Astrocyte of the hippocampus (primary cell): Measurements from ENCODE around the gene LSMEM2.

Experiments
- DNase-seq: peaks from one replicate; pipeline ENCODE4 v3.0.0; 2011; ENCODE audit warnings: low read depth, low spot score

LSMEM2 gene

DNA sequence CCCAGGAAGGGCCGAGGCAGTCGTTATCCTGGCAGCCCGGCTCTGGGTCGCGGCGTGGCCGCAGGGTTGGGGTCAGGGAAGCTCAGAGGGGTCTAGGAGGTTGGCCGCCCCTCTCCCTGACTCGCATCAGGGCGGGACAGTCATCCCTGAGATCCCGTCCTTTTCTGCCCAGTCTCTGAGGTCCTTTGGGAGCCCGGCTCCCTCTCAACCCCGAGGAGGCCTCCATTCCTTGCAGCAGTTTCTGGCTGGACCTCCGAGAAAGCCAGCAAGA is 43.2 kb downstream of the LSMEM2 start:
- DNase-seq = no peak

DNA sequence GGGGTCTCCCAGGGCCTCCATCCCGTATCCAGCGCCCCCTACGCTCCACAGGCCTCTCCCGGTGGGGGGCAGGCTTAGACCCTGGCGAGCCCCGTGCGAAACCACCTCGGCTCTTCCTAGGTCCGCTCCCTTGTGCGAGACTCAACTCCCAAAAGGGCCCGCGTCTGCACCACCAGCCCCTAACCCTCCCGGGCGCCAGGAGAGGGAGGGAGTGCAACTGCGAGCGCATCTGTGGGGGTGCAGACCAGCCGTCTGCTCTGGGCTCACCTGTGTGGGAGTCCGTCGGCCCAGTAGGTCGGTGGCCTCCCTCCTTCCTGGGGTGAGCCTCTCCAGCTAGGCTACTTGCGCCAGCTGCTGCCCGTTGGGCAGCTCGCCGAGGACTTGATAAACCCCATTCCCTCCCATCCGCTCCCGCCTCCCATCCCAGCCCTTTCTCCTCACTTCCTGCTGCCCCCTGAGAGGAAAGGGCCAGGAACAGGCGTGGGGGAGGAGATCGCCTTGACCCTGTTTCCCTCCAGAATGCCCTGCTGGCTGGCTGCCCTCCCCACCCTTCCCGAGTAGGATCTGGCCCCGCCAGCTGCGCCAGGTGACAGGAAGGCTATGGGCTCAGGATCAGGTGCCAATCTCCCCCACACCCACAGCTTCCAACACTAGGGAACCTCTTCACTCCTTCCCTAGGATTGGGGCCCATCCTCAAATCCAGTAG is 43.7 kb downstream of the LSMEM2 start, which contains the start of gene HYAL2:
HYAL2 (minus strand) TSS at position 360 of the 706 bp plus-strand sequence. CDS start 2,256 bp downstream, outside the sequence.
- no peak for DNase-seq

DNA sequence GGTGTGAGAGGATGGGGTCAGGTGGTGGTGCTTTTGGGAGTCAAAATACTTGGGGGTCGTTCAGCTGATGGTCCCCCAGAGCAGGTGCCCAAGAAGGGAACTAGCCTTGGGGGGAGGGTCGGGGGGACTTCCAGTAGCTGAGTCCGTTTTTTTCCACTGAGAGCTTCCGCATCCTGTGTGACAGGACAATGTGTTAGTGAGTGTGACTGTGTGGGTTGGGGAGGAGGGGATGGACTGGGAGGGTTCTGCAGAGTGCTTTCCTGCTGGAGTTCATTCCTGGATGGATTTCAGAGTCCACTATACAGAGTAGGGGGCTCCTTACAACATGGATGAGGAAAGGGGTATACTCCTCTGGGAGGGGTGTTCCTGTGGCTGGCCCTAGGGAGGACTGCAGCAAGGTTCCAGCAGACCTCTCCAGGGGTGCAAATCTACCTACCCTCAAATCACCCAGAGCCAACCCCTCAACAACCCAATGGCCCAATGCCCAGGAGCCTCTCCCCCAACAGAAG is 44.3 kb downstream of the LSMEM2 start:
- no peak for DNase-seq

DNA sequence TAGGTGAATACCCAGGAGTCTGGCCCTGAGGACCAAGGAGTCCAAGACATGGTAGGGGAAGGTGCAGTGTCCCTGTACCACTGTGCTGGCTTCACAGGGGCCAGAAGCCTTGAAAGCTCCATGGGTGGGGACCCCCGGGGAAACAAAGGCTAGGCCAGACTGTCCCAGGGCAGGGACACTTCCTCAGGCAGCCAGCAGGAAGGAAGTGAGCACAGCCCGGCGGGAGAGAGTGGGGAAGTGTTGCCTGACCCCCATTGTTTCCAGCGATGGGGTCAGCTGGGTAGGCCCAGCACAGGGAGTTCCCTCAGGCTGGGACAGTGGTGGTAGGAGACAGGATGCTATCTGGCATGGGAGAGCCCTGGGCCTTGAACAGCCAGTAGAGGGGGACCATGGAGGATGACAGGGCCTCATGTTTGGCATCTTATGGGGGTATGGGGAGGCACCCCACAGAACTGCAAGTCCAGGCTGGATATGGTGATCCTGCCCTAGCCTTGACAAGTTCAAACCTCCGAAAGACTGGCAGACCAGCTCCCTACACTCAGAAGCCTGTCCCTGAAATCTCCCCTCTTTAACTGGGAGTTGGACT is 44.8 kb downstream of the LSMEM2 start:
- no peak for DNase-seq

DNA sequence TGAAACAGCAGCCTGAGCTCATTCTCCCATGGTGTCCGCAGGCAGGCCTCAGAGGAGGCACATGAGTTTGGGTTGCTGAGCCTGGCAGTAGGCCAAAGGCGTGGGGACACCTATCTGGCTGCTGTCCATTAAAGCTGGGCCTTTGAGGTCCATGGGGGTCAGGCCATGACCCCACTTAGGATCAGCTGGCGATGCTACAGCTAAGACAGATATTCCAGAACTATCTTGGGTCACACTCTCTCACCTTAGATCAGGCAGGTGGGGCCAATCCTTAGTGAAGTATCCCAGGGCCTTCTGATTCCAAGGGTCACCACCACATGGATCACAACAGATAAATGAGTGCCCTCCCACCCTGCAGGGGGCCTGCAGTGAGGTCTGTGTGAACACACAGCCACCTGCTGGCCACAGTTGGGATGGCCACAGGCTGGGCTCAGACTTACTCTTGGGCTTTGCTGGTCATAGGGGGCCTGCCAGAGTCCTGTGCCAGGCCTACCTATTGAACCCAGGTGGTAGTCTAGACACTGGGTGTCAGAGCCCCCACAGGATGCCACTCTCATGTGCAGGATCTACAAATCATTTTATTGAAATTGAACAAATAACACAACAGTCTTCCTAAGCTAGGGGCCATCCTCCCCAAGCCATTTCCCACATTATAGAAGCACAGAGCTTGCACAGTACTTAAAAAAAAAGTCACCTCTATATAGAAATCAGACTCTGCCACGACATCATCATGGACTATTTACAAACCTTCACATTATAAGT is 45.6 kb downstream of the LSMEM2 start:
- peak; percentile 80 for DNase-seq

DNA sequence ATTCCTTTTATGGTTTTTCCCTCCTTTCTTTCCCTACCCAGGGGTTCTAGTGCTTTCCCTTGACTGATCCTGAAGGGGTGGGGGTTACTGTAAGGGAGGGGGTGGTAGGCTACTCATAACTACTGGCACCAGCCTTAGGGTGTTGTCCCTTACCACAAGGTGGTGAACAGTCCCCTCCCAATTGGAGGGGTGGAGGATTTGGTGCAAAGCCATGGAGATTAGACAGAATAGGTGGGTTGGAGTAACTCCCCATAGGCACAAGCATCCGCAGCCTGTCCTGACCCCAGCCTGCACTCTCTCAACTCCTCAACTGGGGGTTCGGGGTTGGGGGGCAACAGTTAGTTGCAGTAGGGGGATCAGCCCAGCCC is 46.2 kb downstream of the LSMEM2 start:
- DNase-seq = no peak

DNA sequence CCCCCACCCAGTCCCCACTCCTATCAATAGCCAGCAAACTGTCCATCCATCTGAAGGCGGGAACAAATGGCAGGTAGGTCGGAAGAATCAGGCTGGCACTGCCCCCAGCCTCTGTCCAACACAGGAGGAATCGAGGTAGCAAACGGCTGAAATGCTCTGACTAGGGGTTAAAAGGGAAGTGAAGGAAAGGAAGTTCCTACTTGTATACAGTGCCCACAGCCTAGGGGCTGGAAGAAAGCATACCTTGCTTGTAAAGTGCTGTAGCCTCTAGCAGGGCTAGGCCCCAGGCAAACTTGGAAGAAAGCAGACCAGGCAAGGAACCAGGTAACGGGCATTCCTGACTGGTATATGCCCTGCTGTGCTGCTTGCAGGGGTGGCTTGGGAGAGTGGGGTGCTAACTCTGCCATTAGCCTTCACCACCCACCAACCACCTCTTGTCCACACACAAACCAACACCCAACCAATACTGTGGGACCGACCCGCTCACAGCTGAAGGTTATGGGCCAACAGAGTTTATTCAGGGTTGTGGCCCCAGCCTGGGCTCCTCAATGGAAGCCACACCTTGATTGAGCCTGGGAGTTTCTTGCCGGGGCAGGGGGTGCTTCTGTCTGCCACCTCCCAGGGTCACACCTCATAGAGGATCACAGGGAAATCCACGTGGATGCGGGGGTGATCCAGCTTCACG is 46.8 kb downstream of the LSMEM2 start:
- no peak for DNase-seq

DNA sequence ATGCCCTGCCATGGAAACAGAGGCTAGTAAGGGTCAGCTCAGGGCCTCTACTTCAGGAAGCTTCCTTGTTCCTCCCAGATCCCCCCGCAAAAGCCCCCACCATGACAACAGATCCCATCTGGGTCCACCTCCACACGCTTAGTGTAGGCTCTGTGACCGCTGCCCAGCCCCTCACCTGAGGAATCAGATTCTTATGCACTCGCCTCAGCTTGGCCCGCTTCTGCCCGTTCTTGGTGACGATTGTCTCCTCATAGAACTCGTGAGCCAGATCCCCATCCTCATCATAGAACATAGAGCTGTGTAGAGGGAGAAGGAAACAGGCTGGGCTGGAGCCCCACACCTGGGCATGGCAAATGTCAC is 47.3 kb downstream of the LSMEM2 start:
- no peak for DNase-seq

DNA sequence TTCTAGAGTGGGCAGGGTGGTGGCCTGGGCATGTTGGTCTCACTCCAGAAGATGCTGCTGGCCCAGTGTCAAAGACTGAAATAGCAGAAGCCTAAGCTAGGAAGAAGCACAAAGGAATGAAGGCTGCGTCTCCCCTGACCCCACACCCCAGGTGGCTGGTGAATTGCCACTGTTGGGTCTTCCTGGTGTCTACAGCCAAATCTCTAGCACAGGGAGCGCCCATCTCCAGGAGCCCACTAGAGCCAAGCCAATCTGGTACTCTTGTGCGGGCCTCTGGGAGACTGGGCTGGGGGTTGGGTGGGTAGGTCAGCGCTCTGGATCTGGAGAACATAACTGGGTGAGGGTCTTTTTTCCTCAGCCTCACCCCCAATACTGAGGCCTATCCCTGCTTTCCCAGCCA is 48.2 kb downstream of the LSMEM2 start:
- DNase-seq = no peak

DNA sequence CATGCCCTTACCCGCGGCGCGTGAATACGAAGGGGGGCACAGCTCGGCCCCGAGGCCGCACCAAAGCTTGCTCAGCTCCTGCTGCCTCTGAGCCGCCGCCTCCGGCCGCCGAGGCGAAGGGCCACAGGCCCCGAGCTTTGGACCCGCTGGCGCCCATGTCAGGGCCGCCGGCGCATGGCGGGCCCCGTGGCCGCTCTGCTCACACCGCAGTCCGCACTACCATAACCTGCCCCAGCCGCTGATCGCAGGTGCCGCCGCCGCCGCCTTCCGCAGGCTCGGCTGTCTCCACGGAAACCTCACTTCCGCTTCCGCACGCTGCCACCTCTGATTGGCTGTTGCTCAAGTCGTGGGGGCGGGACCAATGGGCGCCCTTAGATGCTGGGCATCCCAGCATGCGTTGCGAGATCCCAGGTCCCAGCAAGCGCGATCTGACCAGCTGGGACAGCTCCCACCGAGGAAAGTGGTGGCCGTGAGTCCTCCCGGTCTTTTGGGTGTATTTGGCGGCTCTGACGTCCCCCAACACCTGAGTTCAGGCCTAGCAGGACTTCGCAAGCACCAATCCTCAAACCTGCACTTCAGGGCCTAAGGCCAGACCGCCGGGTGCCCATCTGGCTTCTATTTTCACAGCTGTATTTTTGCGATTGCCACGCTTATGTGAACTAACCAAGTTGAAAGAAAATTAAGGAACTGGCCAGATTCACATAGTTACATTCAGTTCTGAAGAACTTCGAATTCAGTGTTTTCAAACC is 49.2 kb downstream of the LSMEM2 start, which contains the start of gene TUSC2:
TUSC2 (minus strand) TSS at position 281 of the 749 bp plus-strand sequence; CDS start at position 157, 124 bp downstream.
- peak; percentile 99 for DNase-seq

DNA sequence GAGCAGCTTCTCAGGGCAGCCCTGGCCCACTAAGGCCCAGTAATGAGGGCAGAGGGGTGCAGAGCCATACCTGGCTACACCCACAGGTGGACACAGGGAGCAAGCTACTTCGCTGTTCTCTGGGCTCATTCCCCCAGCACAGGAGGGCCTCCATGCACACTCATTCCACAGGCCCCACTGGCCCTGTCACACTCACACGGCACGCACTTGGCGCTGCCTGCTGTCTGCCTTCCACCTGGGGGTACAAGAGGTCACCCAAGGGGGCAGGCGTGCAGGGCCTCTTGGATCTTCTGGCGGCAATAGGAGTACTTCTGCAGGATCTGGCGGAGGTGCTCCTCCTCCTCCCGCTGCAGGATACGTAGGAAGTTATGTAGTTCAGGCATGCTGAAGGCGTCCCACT is 51.4 kb downstream of the LSMEM2 start:
- no peak for DNase-seq

DNA sequence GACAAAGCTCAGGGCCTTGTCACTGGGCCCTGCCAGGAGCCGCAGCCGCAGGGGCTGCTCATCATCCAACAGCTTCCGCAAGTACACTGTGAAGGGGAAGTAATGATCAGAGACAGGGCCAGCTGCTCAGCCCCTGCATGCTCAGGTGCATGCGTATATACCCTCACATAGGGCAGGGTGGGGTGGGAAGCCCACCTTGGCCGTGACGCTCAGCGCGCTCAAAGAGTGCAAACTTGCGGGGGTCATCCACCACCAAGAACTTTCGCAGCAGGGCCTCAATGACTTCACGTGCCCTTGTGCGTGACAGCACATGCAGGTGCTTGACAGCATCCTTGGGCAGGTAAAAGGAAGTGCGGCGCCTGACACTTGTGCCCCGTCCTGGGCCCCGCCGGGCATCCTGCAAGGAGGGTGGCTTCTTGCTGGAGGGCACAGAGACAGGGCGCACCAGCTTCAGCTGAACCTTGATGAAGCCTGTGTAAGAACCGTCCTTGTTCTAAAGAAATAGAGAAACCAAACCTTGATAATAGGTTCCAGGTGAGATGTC is 52.5 kb downstream of the LSMEM2 start:
- no peak for DNase-seq

DNA sequence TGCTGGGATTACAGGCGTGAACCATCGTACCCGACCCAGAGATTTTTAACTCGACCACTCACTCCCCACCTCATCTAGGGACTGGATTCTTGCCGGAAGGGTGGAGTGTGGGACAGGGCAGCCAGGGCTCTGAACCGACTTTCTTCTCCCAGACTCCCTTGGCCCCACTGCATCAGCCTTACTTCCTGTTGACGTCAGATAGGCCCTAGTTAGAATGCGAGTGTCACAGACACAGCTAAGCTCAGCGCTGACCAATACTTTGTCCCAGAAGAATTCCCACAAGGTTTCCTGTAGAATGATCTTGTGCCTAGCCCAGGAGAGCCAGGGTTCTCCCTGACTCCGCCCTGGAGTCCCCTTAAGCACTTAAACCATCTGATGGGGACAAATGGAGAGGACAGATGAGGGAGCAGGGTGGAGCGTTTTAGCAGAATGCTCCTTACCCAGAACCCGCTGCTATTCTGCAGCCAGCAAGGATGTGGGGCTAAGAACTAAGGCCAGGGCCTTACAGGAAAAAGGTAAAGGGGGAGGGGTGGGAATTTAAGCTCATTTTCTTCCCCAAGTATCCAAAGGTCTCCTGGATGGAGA is 54.9 kb downstream of the LSMEM2 start:
- DNase-seq = no peak

DNA sequence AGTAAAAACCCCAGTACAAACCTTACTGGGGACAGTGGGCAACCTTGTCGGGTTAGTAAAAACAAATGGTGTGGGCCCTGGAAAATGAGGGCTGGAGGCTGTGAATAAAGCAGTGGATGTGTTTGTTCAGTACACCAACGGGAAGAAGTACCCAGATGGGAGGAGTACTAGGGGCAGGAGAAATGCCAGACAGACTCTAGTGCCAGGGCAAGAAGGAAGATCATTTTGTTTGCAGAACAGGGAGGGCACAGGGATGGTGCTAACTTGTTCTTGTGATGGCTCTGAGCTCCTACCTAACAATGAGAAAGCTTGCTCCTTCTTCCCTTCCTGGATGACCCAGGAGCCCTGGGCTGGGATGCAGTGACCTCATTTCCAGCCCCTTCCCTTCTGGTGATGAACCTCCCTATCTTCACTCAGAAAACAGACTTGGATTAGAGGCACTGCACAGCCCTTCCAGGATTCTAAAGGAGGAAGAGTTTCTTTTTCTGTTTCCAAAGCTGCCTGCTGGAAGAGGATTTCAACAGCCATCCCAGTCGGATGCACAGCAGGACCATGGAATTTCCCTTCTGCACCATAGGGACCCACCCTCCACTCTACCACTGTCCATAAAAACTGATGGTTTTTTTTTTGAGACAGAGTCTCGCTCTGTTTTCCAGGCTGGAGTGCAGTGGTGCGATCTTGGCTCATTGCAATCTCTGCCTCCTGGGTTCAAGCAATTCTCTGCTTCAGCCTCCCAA is 55.6 kb downstream of the LSMEM2 start:
- DNase-seq = no peak

DNA sequence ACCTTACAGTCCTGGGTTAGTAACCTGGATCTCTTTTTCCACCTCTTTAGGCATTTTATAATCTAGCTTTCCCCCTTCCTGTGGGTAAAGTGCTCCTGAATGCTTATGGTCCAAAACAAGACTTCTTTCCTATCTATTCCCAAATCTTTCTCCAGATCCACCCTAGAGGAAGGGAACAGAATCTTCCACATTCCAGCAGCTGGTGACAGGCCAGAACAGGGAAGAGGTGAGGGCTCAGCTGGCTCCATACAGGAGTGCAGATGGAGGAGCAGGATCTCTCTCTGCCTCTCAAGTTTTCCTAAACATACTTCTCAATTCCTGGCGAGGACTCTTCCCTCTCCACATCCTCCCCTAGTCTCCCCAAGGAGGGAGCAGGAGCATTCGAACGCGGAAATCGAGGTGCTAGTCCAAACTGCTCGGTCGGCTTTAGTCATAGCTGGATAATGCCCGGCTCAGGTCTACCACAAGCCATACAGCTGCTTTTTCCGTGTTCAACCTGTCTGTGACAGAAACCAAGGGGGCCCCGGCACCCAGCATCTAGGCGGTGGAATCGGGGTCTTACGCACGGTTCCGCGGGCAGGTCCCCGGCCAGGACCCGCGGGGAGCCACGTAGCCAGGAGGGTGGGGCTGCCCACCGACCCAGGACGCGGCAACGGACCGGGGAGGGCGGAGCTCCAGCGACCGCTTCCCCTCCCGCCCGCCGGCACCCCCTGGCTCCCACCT is 57.7 kb downstream of the LSMEM2 start:
- no peak for DNase-seq

DNA sequence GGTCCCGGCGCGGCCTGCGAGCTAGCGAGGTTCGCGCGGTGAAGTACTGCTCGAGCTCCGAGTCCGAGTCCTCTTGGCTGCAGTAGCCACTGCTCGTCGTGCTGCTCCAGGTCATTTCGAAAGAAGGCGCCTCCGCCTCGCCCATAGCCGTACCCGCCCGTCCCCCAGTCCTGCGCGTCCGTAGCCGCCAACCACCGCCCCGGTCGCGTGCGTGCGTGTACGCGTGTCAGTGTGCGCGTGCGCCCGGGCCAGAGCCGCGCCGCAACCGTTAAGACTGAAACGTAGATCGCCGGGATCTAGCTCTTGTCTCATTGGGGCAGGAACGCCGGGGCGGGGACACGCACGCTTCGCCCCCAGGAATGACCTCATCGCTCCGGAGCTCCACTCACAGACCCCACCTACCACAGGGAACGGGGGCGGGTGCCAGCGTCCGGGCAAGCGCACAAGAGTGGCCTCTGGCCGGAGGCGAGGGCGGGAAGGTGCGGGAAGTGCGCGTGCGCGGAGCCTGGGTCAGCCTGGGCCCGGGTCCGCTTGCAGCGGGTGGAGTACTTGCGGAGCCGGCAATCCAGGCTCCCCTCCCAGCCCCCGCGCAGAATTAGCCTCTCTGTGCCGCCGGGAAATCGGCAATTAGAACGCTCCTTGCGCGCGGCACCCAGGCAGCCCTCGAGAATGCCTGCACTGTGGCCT is 58.4 kb downstream of the LSMEM2 start:
- DNase-seq = peak; percentile 100
